Measurements from ENCODE around the gene DAGLB. TPM values are rescaled to one million over a fixed set of nuclear protein-coding genes. Genes with fewer than 3 reads are reported as not detected.
"Not testable (repeated sequence)": the region's sequence is repeated elsewhere in the genome, so short reads cannot be mapped to it uniquely, and the experiment has no call there.

Gene DAGLB
- total RNA-seq, 1 experiment from 2014 or later: 15.0 TPM

DNA sequence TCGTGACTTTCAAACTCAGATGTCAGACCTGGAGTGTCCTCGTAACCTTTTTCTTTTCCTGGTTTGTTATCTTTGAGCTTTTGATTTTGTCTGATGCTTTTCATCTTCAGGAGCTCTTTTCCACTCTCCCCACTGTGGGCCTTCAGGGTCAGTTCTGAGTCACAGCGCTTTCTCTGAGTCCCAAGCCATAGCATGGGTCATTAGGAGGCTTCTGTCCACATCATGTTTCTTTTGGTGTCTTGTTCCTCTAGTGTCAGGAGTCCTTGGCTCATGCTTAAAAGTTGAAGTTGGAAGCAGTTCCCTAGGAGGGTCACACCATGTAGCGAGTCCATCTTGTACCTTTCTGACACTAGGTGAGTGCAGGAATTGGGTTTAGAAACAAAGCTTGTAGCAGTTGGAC lies 40.3 kb downstream of the DAGLB start:
- in situ Hi-C loops (cut with HindIII; ENCODE audit: low pct_unique_long_range_greater_than_20kb, low sequenced_read_pairs): no loop called here
- peak; percentile 67 for DNase-seq (ENCODE audit: low read depth)

DNA sequence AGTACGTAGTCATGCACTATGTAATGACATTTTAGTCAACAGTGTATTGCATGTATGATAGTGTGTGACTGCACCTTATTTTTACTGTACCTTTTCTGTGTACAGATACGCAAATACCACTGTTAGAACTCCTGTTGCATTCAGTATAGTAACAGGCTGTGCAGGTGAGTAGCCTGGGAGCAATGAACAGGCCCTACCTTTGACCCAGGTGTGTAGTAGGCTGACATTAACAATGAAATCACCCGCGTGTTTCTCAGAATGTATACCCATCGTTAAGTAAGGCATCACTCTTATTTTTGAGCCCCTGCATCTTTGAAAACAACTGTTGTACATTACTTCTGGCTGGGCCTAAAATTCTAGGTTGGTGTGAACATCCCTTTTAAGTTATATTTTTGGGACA lies 41.6 kb downstream of the DAGLB start:
- in situ Hi-C loops (cut with HindIII; ENCODE audit: low pct_unique_long_range_greater_than_20kb, low sequenced_read_pairs): no loop called here

DNA sequence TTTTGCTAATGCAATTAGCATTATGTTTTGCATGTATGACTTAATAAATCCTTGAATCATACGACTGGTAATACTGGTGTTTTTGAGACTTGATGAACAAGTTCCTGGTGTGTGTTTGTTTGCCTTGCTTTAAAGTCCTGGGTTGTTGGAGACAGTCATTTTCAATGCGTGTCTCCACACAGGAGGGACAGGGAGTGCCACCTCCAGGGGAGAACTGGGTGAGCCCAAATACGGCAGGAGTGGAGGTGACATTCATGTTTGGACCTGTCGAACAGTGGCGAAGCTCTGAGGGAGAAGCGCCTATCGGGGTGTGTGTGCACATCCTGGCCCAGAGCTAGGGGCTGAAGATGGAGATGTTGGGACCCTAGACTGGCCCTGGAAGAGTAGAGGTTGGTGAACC lies 43.8 kb downstream of the DAGLB start:
- DNase-seq (ENCODE audit: low read depth): no peak
- in situ Hi-C loops (cut with HindIII; ENCODE audit: low pct_unique_long_range_greater_than_20kb, low sequenced_read_pairs): no loop called here

More for the DNA sequence above, 41.6 kb downstream of the DAGLB start:
- no peak for DNase-seq (ENCODE audit: low read depth)

DNA sequence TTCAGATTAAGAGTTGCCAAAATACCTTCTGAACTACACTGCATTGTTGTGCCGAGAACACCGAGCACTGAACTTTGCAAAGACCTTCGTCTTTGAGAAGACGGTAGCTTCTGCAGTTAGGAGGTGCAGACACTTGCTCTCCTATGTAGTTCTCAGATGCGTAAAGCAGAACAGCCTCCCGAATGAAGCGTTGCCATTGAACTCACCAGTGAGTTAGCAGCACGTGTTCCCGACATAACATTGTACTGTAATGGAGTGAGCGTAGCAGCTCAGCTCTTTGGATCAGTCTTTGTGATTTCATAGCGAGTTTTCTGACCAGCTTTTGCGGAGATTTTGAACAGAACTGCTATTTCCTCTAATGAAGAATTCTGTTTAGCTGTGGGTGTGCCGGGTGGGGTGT lies 45.0 kb downstream of the DAGLB start:
- in situ Hi-C loops (cut with HindIII; ENCODE audit: low pct_unique_long_range_greater_than_20kb, low sequenced_read_pairs): no loop called here
- no peak for DNase-seq (ENCODE audit: low read depth)

DNA sequence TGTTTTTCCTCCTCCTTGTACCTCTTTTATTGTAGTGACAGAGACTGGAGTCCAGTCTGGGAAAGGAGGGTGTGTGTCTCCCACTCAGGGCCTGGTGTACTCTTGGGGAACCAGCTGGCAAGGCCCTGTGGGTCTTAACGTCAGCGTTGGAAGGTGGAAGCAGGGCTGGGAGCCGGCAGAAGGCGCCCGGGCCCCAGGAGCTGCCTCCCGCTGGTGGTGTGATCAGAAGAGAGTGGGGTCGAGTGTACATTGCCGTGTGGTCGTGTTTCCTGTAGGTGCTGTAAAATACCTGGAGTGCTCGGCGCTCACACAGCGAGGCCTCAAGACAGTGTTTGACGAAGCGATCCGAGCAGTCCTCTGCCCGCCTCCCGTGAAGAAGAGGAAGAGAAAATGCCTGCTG lies 45.7 kb downstream of the DAGLB start:
- no peak for DNase-seq (ENCODE audit: low read depth)
- in situ Hi-C loops (cut with HindIII; ENCODE audit: low pct_unique_long_range_greater_than_20kb, low sequenced_read_pairs): no loop called here

DNA sequence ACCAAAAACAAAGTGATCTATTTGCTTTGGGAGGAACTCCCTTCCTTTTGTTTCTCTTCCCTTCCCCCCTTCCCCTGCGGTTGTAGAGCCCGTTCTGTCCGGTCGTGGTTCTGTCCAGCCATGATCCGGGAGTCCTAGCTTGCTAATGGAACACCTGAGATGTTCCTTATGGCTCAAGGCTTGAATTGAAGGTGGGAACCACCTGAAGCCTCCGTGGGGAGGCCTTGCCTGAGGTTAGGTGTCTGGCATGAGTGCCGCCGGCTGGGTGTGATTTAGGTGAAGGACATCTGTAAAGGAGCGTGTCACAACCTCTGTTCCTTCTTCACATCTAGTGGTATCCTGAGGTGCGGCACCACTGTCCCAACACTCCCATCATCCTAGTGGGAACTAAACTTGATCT lies 46.2 kb downstream of the DAGLB start:
- in situ Hi-C loops (cut with HindIII; ENCODE audit: low pct_unique_long_range_greater_than_20kb, low sequenced_read_pairs): no loop called here

DNA sequence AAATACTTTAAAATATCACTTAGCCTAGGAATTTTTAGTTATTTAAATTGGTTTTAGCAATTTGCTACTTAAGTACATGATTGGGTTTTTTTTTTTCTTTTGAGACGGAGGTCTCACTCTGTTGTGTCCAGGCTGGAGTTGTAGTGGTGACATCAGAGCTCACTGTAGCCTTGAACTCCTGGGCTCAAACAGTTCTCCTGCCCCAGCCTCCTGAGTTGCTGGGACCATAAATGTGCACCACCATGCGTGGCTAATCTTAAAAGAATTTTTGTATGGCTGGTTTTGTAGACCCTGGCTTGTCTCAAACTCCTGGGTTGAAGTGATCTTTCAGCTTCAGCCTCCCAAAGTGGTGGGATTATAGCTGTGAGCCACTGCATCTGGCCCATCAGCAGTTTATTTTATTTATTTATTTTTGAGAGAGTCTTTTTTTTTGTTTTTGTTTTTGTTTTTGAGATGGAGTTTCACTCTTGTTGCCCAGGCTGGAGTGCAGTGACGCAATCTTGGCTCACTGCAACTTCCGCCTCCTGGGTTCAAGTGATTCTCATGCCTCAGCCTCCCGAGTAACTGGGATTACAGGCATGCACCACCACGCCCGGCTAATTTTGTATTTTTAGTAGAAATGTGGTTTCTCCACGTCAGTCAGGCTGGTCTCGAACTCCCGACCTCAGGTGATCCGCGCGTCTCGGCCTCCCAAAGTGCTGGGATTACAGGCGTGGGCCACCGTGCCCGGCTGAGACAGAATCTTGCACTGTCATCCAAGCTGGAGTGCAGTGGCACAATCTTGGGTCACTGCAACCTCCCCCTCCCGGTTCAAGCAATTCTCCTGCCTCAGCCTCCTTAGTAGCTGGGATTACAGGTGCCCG lies 47.3 kb downstream of the DAGLB start:
- DNase-seq (ENCODE audit: low read depth); in situ Hi-C loops (cut with HindIII; ENCODE audit: low pct_unique_long_range_greater_than_20kb, low sequenced_read_pairs): not testable (repeated sequence)

More for the DNA sequence above, 46.2 kb downstream of the DAGLB start:
- DNase-seq (ENCODE audit: low read depth): no peak

DNA sequence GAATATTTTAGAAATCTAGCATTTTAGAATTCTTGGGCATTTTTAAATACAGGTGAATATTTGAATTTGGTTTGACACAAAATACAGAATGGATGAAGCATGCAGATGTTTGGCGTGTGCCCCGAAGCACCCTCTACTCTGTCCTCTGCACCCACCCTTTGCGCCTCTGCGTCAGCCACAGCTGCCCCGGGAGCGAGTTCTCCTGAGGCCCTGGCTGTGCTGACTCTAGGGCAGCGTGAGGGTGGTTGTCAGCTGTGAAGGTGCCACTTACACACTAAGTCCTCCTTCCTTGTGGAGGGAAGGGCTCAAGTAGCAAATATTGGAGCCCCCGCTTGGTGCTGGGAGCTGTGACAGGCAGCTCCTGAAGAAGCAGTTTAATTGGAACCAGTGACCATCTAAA lies 48.4 kb downstream of the DAGLB start:
- in situ Hi-C loops (cut with HindIII; ENCODE audit: low pct_unique_long_range_greater_than_20kb, low sequenced_read_pairs): no loop called here
- DNase-seq (ENCODE audit: low read depth): no peak

DNA sequence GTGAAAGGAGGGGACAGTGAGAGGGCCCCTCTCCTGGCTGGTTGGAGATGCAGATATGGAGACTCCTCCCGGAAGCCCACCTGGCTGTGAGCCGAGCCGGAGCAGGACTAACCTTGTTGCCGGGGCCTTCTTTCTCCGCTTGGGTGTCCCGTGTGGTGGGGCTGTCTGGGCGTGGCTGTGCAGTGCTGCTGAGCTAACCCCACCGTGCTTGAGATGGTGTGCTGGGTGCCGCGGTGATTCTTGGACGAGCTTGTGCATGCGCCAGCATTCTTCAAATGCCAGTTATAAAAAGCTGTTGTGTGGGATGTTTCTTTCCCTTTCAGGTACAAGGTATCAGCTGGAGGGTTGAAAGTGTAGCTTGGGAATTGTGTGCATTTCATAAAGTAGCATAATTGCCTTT lies 48.8 kb downstream of the DAGLB start:
- in situ Hi-C loops (cut with HindIII; ENCODE audit: low pct_unique_long_range_greater_than_20kb, low sequenced_read_pairs): no loop called here
- DNase-seq (ENCODE audit: low read depth): no peak

DNA sequence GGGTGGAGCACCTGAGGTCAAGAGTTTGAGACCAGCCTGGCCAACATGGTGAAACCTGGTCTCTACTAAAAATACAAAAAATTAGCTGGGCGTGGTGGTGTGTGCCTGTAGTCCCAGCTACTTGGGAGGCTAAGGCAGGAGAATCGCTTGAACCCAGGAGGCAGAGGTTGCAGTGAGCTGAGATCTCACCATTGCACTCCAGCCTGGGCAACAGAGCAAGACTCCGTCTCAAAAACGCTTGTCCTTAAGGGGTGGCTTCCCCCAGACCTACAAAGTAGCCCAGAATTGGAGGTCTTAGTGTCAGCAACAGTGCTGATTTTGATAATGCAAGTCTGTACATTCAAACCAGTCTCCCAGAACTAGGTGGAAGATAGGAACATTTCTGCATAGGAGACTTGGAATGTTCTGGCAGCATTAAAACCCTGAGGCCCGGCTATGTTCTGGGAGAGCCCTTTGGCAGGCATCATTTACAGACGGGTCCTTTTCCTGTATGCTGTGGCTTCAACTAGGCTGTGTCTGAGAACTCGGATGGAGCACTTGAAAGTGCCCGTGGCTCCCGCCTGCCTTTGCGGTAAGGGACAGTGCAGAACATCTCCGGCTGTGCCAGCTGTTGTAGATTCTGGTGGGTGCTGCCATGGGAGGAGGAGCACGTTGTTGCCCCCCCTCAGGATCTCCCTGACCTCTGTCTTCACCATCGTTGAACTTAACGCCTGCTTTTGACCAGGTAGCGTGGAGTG lies 49.8 kb downstream of the DAGLB start:
- DNase-seq (ENCODE audit: low read depth); in situ Hi-C loops (cut with HindIII; ENCODE audit: low pct_unique_long_range_greater_than_20kb, low sequenced_read_pairs): not testable (repeated sequence)

DNA sequence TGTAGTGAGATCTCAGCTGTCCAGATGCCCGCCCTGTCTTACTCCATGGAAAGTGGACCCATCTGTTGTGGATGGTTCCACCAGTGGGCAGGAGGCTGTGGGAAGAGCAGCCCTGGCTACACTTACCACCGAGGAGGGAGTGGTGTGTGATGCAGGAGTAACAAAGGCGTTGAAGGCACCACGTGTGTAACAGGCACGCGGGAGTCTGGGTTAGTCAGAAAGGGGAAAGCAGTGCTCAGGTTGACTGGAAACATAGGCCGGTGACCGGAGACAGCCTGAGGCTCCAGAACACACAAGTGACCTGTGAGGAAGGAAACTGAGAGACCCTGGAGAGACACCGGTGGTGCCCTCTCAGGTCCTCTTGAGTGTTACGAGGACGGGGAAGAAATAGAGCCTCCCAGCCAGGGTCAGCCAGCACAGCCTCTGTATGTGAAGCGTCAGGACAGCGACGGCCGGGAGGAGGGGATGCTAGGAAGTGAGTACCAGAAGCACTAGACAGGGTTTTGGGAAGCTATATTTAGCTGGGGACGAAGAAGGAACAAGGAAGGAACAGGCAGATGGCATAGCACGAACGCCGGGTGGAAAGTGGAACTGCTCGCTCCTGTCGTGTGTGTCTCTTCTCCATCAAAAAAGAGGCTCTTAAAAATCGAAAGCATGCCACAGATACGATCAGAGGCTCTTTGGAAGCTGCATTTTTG lies 51.7 kb downstream of the DAGLB start:
- in situ Hi-C loops (cut with HindIII; ENCODE audit: low pct_unique_long_range_greater_than_20kb, low sequenced_read_pairs): no loop called here
- no peak for DNase-seq (ENCODE audit: low read depth)

DNA sequence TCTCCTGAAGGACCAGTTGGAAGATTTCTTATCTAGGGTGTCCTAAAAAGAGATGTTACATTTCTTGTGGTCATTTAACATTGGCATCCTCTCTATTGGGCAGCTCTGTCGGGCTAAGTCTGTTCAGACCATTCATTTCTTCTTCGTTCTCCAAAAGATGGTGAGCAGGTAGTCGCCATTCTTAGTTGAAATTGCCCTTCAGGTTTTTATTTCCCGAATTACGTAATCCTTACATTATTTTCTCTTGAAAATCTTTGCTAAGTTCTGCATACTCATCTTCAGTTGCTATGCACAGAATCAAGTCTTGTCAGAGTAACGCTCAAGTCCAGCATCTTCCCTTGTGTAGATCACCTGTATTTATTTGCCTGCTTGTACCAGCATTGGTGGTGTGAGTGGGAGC lies 53.6 kb downstream of the DAGLB start:
- DNase-seq (ENCODE audit: low read depth): no peak
- in situ Hi-C loops (cut with HindIII; ENCODE audit: low pct_unique_long_range_greater_than_20kb, low sequenced_read_pairs): no loop called here

DNA sequence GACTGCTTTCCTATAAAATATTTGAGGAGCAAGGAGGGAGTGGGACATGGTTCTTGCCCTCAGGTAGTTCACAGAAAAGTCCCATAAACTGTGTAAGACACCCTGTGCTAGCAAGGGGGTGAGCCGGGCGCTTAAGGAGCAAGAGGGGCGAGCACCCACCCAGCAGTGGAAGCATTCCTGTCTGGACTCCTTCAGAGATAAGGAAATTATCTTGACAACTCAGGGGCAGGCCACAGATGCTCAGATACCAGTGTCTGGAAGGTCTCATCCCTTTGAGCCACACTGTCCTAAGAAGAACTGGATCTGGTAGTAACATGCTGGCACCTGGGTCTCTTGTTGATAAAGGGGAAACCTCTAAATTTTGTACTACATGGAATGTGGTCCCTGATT lies 54.1 kb downstream of the DAGLB start:
- no peak for DNase-seq (ENCODE audit: low read depth)
- in situ Hi-C loops (cut with HindIII; ENCODE audit: low pct_unique_long_range_greater_than_20kb, low sequenced_read_pairs): no loop called here

DNA sequence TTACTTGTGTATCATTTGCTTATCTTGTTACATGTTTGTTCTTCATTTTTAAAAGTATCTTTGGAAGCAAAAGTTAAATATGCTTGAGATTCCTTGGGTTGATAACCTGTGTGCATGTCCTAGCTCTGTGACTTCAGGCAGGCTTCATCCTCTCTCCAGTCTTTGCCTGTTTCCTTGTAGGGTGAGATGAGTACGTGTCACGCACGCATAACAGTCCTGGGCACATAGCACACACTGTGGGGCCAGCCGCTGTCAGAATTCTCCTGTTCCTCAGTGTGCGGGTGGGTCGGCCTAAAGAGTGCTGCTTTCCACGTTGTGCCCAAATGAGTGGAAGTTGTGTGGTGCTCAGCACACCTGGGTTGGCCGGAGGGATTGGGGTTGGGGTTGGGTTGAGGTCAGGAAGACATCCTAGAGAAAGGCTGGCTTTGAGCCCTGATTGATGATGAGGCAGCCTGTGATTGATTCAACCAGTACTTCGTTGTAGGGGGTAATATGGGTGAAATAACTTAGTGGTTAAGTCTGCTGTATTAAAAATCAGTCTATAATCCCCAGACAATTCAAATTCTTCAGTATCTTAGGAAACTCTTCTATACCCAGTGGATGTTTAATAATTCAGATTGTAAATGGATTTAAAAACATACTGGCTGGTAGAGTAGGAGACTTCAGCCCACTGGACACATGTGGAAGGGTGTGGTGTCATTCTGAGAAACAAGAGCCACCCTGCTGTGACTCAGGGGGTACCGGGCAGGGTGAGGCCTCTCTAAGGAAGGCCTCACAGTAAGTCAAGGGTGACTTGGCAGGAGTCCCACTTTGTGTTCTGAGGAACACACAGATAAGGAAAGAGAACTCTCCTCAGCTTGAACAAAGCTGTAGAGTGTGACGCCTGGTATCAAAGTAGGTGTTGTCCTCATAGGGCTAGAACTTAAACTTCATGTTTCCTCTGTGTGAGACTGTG lies 54.8 kb downstream of the DAGLB start:
- in situ Hi-C loops (cut with HindIII; ENCODE audit: low pct_unique_long_range_greater_than_20kb, low sequenced_read_pairs): no loop called here

DNA sequence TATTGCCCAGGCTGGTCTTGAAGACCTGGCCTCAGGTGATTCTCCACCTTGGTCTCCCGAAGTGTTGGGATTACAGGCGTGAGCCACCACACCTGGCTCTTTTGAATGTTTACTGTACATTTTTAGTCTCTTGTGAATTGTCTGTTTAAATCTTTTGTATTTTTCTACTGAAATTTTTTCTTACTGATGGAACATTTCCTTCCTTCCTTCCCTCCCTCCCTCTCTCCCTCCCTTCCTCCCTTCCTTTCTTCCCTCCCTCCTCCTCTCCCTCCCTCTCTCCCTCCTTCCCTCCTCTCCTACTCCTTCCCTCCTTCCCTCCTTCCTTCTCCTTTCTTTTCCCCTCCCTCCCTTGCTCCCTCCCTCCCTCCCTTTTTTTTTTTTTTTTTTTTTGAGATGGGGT lies 58.0 kb downstream of the DAGLB start:
- in situ Hi-C loops (cut with HindIII; ENCODE audit: low pct_unique_long_range_greater_than_20kb, low sequenced_read_pairs): no loop called here
- no peak for DNase-seq (ENCODE audit: low read depth)

More for the DNA sequence above, 54.8 kb downstream of the DAGLB start:
- peak; percentile 90 for DNase-seq (ENCODE audit: low read depth)

DNA sequence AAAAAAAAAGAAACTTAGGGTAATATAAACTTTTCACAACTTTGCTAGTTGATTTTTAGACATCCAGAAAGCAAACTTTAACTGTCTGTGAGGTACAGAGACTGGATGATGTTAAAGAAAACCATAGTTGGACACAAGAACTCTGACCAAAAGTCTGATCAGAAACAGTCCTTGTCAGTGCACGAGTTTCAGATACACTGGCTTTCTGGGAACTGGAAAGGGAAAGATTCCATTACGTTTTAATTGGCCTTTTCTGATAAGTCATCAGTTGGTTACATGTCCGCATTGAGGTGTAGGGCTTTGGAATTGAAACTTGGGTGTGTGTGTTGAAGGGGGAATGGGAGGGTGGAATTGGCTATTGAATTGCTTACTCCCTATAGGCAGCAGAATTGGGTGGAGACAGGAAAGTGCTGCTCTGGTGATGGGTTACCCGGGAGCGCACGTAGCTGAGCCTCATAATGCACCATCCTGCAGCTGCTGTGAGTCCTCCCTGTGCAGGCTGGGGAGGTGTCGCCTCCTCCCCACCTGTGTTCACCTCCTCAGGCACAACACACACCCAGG lies 59.9 kb downstream of the DAGLB start:
- in situ Hi-C loops (cut with HindIII; ENCODE audit: low pct_unique_long_range_greater_than_20kb, low sequenced_read_pairs): no loop called here
- DNase-seq (ENCODE audit: low read depth): no peak

DNA sequence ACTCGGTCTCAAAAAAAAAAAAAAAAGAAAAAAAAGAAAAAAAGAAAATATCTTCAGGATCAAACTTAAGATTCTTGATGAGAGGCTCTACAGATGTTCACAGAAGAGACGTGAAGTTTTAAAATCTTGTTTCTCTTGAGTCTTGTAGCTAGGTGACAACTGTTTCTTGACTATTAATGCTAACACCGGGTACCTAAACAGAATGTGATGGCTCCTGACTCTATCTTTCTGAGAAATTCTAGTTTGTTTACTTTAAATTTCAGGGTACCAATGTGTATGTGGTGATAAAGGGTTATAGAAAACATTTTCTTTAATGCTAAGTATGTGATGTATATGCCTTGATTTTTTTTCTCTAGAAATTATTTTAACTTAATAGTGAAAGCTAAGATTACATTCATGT lies 61.0 kb downstream of the DAGLB start:
- in situ Hi-C loops (cut with HindIII; ENCODE audit: low pct_unique_long_range_greater_than_20kb, low sequenced_read_pairs): no loop called here
- no peak for DNase-seq (ENCODE audit: low read depth)

All from Caki2 (cell line).